GM23338 (cell line): ENCODE data around the gene CERT1.

Experiments used
- CREB1 ChIP-seq: fragments of 250-450 bp; sonication (Bioruptor Pico); IDR thresholded peaks from 2 replicates; pipeline ENCODE4 v1.5.0; 2020; ENCODE audit warnings: low read depth, mild to moderate bottlenecking, moderate library complexity
- CTCF ChIP-seq, 2 experiments: fragments of 200-600 bp in 1 of 2; sonication (generic) in 1 of 2; conservative IDR thresholded peaks; 2 replicates each; pipeline versions ENCODE4 v1.5.1 to v1.6.1; 2016 to 2017; ENCODE audit warnings: antibody characterized with exemption in 2 of 2, low read depth in 2 of 2, mild to moderate bottlenecking in 2 of 2, moderate library complexity in 1 of 2
- EZH2 ChIP-seq: fragments of 200-600 bp; sonication (generic); IDR thresholded peaks from one replicate; pipeline ENCODE4 v1.8.0; 2017; ENCODE audit warnings: antibody characterized with exemption, mild to moderate bottlenecking, low read depth; ENCODE audit not compliant: unreplicated experiment
- ZNF114 ChIP-seq: fragments of 250-450 bp; sonication (Bioruptor Pico); IDR thresholded peaks from 2 replicates; pipeline ENCODE4 v1.5.0; 2020; ENCODE audit warnings: mild to moderate bottlenecking, moderate library complexity
- ZNF331 ChIP-seq: fragments of 250-450 bp; sonication (Bioruptor Pico); IDR thresholded peaks from 2 replicates; pipeline ENCODE4 v1.5.0; 2020; ENCODE audit warnings: low read depth, mild to moderate bottlenecking, moderate library complexity

DNA sequence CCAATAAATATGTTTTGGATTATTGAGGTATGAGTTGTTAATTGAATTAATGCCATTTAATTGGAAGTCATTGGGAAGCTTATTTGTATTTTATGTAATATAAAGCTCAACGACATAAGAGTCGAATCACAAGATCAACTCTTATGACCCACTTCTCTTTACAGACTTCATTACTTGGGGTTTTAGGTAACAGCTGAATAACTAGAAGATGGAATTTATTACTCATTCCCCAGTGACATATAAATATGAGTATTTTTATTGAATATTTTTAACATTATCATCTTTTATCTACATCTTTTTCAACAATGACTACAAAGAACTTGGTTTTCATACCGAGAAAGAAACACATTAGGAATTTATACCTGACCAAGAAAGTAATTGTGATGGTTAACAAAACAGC, 153.3 kb downstream of the CERT1 start:
- no peak for TF ChIP-seq CREB1 (CRISPR knock-in tag)
- TF ChIP-seq CTCF (conservative IDR thresholded peaks at IDR 0.05; ENCODE audit: low read depth in 2 of 2) = no peak
- TF ChIP-seq EZH2 = no peak
- no peak for TF ChIP-seq ZNF114 (CRISPR knock-in tag)
- no peak for TF ChIP-seq ZNF331 (CRISPR knock-in tag)
